Measurements from ENCODE around the gene ZNF275. TPM values are rescaled to one million over a fixed set of nuclear protein-coding genes. Genes with fewer than 3 reads are reported as not detected.

ZNF275 gene
- total and polyA plus RNA-seq, 2 of the 4 experiments (the other 2 are of a cell fraction), result 6.6 to 9.7 TPM

GRCh38 chrX:153336988-153337387 lies 3.0 kb downstream of the ZNF275 start:
- intact Hi-C loops (cut with micrococcal nuclease) (no loop called here), dilution Hi-C loops (cut with HindIII; ENCODE audit: low sequenced_read_pairs, unreplicated experiment) (no loop called here), in situ Hi-C loops (cut with MboI; ENCODE audit: low sequenced_read_pairs) (no loop called here)
- ATAC-seq (ENCODE audit: low read depth) (no peak), DNase-seq (no peak)
- Histone ChIP-seq H3K9me1 (ENCODE audit: insufficient read depth, low read length) (peaks cover 3% of the 10 kb centered on the region; the same call in 1 of the 2 replicates), H3K4ac (ENCODE audit: low read depth, low read length) (no peak overlapping the region), H3K27ac (ENCODE audit: insufficient read depth, low read length) (no peak overlapping the region), H4K91ac (ENCODE audit: insufficient read depth, low read depth, low read length) (no peak overlapping the region), H3K18ac (ENCODE audit: low read depth, low read length) (no peak overlapping the region), H3K9me3 (ENCODE audit: control insufficient read depth, insufficient read depth, low read length) (no peaks in the 10 kb centered on the region), H2AK9ac (replicated peaks; ENCODE audit: low read depth, low read length, poor library complexity) (no peak overlapping the region), H2BK5ac (ENCODE audit: low read depth, low read length, poor library complexity, severe bottlenecking) (no peak overlapping the region), H3K27me3 (ENCODE audit: control insufficient read depth, insufficient read depth, low read length) (no peaks in the 10 kb centered on the region), H4K20me1 (ENCODE audit: insufficient read depth, low read length) (peaks cover 10% of the 10 kb centered on the region), H2BK20ac (ENCODE audit: low read depth, low read length) (no peak overlapping the region), H2AFZ (replicated peaks; ENCODE audit: low read length, poor library complexity) (no peak overlapping the region), H2BK120ac (ENCODE audit: low read depth, low read length) (no peak overlapping the region), H3K79me1 (ENCODE audit: low read depth in 1 of 2, low read length in 2 of 2) (peaks cover 8 to 32% of the 10 kb centered on the region in 2 experiments), H3K4me2 (ENCODE audit: low read depth, low read length) (no peak overlapping the region), H3K23ac (ENCODE audit: low read depth, low read length) (no peak overlapping the region), H3K9ac (ENCODE audit: low read depth, low read length) (no peak overlapping the region), H3K56ac (ENCODE audit: extremely low read depth, insufficient read depth, low read length) (no peak overlapping the region), H3K36me3 (ENCODE audit: control insufficient read depth, insufficient read depth, low read length) (peaks cover 10% of the 10 kb centered on the region; the same call in 1 of the 2 replicates), H2BK15ac (ENCODE audit: low read depth, low read length) (no peak overlapping the region), H4K5ac (ENCODE audit: low read depth, low read length) (no peak overlapping the region), H2AK5ac (ENCODE audit: low read depth, low read length) (no peak overlapping the region), H4K8ac (ENCODE audit: low read depth in 2 of 2, low read length in 2 of 2) (no peak overlapping the region), H3K4me3 (ENCODE audit: insufficient read depth, low read depth, low read length) (no peak overlapping the region), H3K14ac (replicated peaks; ENCODE audit: low read depth, low read length) (no peak overlapping the region), H3K4me1 (ENCODE audit: control insufficient read depth, insufficient read depth, low read length) (peaks cover 2% of the 10 kb centered on the region; the same call in 1 of the 2 replicates)
- ChIA-PET CTCF (interaction anchor here (0.5 kb wide), 1 partner anchor 1587 kb away, joined by 3 read pairs; no protein-coding TSS in a partner anchor), POLR2A (ENCODE audit: unreplicated experiment) (no interaction called here)
- WGBS, 2 experiments (ENCODE audit: extremely low coverage in 2 of 2, insufficient read length in 1 of 2), result no CpG with 5 or more reads among the region's 5 CpGs
- TSS peak; percentile 4 for BruUV-seq (replicated peaks)
- TF ChIP-seq RAD21 (IDR thresholded peaks at IDR 0.05; ENCODE audit: low read length) (no peak), NFE2L2 (IDR thresholded peaks at IDR 0.05; ENCODE audit: low read depth, low read length) (no peak), USF2 (IDR thresholded peaks at IDR 0.05; ENCODE audit: low read depth, low read length) (no peak), SMC3 (IDR thresholded peaks at IDR 0.05; ENCODE audit: low read depth, low read length) (no peak), FOS (IDR thresholded peaks at IDR 0.05; ENCODE audit: low read depth, low read length) (no peak), POLR2A (IDR thresholded peaks at IDR 0.05; ENCODE audit: low read depth, low read length) (no peak), MXI1 (IDR thresholded peaks at IDR 0.05; ENCODE audit: borderline replicate concordance, low read depth, low read length) (no peak), CEBPB (IDR thresholded peaks at IDR 0.05; ENCODE audit: low read depth, low read length) (no peak), BHLHE40 (IDR thresholded peaks at IDR 0.05; ENCODE audit: low read depth, low read length) (no peak), MAZ (IDR thresholded peaks at IDR 0.05; ENCODE audit: borderline replicate concordance, low read depth, low read length) (no peak), ELK1 (IDR thresholded peaks at IDR 0.05; ENCODE audit: borderline replicate concordance, low read depth, low read length) (no peak), CHD1 (IDR thresholded peaks at IDR 0.05; ENCODE audit: low read depth, low read length) (no peak), RFX5 (IDR thresholded peaks at IDR 0.05; ENCODE audit: low read depth, low read length) (no peak), CTCF (conservative IDR thresholded peaks at IDR 0.05; ENCODE audit: low read depth, low read length) (no peak), RCOR1 (IDR thresholded peaks at IDR 0.05; ENCODE audit: insufficient replicate concordance, low read length) (no peak)
